Measurements from ENCODE around the gene FASTKD3.

The FASTKD3 gene

DNA sequence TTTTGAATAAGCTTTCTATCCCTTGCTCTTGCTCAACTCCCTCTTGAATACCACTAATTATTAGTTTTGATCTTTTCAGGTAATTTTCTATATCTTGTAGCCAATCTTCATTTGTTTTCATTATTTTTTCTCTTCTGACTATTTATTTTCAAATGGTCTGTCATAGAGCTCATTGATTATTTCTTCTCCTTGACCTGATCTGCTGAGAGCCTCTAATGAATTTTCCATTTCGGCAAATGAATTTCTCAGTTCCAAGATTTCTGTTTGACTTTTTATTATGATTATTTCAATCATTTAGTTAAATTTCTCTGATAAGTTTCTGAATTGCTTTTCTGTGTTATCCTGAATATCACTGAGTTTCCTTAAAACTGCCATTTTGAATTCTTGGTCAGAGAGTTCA, 39.5 kb upstream of the FASTKD3 start:
- H3K36me3 ChIP-seq = peaks cover 8% of the 10 kb centered on the region
- no peaks in the 10 kb centered on the region for H3K27me3 ChIP-seq (ENCODE audit: insufficient read depth, low read depth, severe bottlenecking)
- H3K4me3 ChIP-seq (ENCODE audit: low read depth, low read length) = no peak overlapping the region
- no peak for DNase-seq
- TF ChIP-seq, protein P1, sequence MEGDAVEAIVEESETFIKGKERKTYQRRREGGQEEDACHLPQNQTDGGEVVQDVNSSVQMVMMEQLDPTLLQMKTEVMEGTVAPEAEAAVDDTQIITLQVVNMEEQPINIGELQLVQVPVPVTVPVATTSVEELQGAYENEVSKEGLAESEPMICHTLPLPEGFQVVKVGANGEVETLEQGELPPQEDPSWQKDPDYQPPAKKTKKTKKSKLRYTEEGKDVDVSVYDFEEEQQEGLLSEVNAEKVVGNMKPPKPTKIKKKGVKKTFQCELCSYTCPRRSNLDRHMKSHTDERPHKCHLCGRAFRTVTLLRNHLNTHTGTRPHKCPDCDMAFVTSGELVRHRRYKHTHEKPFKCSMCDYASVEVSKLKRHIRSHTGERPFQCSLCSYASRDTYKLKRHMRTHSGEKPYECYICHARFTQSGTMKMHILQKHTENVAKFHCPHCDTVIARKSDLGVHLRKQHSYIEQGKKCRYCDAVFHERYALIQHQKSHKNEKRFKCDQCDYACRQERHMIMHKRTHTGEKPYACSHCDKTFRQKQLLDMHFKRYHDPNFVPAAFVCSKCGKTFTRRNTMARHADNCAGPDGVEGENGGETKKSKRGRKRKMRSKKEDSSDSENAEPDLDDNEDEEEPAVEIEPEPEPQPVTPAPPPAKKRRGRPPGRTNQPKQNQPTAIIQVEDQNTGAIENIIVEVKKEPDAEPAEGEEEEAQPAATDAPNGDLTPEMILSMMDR (IDR thresholded peaks at IDR 0.05; ENCODE audit: low read depth, low read length) = no peak
- H3K9me3 ChIP-seq (ENCODE audit: severe bottlenecking) = peaks cover 4% of the 10 kb centered on the region
- no peak overlapping the region for H3K27ac ChIP-seq

GRCh38 chr5:7907612-7908011, 38.8 kb upstream of the FASTKD3 start:
- Histone ChIP-seq H3K36me3 (peaks cover 11% of the 10 kb centered on the region), H3K4me3 (ENCODE audit: low read depth, low read length) (no peak overlapping the region), H3K27me3 (ENCODE audit: insufficient read depth, low read depth, severe bottlenecking) (no peaks in the 10 kb centered on the region), H3K27ac (no peak overlapping the region), H3K9me3 (ENCODE audit: severe bottlenecking) (peaks cover 3% of the 10 kb centered on the region)
- DNase-seq = no peak
- TF ChIP-seq, protein P1 (IDR thresholded peaks at IDR 0.05; ENCODE audit: low read depth, low read length) = no peak

GRCh38 chr5:7904170-7904569, 35.3 kb upstream of the FASTKD3 start:
- Histone ChIP-seq H3K4me3 (ENCODE audit: low read depth, low read length) (no peak overlapping the region), H3K27me3 (ENCODE audit: insufficient read depth, low read depth, severe bottlenecking) (no peaks in the 10 kb centered on the region), H3K9me3 (ENCODE audit: severe bottlenecking) (no peaks in the 10 kb centered on the region), H3K27ac (no peak overlapping the region), H3K36me3 (peaks cover 44% of the 10 kb centered on the region)
- TF ChIP-seq, protein P1 (IDR thresholded peaks at IDR 0.05; ENCODE audit: low read depth, low read length) = no peak
- no peak for DNase-seq

DNA sequence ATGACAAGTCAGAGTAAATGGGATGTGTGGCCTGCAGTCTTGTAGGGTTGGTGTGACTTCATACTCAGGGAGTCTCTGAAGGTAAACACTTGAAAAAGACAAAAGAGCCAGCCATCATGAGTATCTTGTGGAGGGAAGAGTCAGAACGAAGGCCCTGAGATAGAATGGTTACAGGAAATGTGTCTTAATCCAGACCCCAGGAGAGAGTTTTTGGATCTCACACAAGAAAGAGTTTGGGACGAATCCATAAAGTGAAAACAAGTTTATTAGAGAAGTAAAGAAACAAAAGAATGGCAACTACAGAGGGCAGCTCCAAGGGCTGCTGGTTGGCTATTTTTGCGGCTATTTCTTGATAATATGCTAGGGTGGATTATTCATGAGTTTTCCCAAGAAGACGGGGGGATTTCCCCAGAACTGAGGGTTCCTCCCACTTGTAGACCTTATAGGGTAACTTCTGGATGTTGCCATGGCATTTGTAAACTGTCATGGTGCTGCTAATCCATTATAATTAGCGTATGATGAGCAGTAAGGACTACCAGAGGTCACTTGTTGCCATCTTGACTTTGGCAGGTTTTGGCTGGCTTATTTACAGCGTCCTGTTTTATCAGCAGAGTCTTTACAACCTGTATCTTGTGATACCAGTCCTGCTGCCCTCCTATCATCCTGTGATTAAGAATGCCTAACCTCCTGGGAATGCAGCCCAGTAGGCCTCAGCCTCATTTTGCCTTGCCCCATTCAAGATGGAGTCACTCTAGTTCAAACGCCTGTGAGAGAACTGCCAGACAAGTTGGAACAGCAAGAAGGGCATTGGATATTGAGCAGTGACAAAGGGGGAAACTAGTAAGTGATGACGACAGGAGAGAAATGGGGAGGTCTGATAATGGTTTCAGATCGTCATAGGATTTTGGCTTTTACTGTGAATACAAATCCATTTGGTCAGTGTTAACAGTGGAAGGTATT, 34.1 kb upstream of the FASTKD3 start:
- TF ChIP-seq, protein P1 (IDR thresholded peaks at IDR 0.05; ENCODE audit: low read depth, low read length) = no peak
- Histone ChIP-seq H3K27ac (no peak overlapping the region), H3K27me3 (ENCODE audit: insufficient read depth, low read depth, severe bottlenecking) (no peaks in the 10 kb centered on the region), H3K9me3 (ENCODE audit: severe bottlenecking) (no peaks in the 10 kb centered on the region), H3K36me3 (peaks cover 56% of the 10 kb centered on the region), H3K4me3 (ENCODE audit: low read depth, low read length) (no peak overlapping the region)
- DNase-seq = no peak

DNA sequence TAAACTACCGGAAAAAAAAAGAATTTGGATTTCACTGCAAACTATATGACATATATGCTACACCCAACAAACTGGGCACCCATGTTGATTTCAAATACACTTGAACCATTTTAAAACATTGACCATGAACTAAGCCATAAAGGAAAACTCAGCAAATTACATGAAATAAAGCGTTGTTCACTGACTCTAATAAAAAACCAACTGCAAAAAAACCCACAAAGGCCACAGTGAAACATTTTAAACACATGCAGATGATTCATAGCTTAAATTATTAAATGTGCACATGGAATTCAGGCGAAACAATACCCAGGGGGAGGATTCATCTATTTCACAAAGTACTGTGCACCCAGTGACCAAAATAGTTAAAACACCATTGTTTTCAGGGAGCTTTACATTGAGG, 33.4 kb upstream of the FASTKD3 start:
- H3K9me3 ChIP-seq (ENCODE audit: severe bottlenecking) = no peaks in the 10 kb centered on the region
- TF ChIP-seq, protein P1 (IDR thresholded peaks at IDR 0.05; ENCODE audit: low read depth, low read length) = no peak
- H3K27me3 ChIP-seq (ENCODE audit: insufficient read depth, low read depth, severe bottlenecking) = no peaks in the 10 kb centered on the region
- DNase-seq = no peak
- H3K36me3 ChIP-seq = peaks cover 64% of the 10 kb centered on the region
- H3K4me3 ChIP-seq (ENCODE audit: low read depth, low read length) = no peak overlapping the region
- no peak overlapping the region for H3K27ac ChIP-seq
